Fibroblast of villous mesenchyme (primary cell): ENCODE data around the gene TVP23A. TPM values are rescaled to one million over a fixed set of nuclear protein-coding genes. Genes with fewer than 3 reads are reported as not detected.

Experiments
- DNase-seq: peaks from one replicate; pipeline ENCODE4 v3.0.0-alpha.2; 2010; ENCODE audit warnings: low read depth
- H3K4me3 ChIP-seq: 2 replicates; pipeline ENCODE4 v1.5.1; 2011; ENCODE audit warnings: low read depth, mild to moderate bottlenecking, low read length
- total RNA-seq: library from RNA; depleted of rRNA; stranded (reverse); fragments of >200 nt; gene quantifications from 2 replicates; pipeline ENCODE4 v1.2.3, GENCODE V29; 2012
- TF ChIP-seq, protein P1 (sequence below): IDR thresholded peaks from 2 replicates; pipeline ENCODE4 v1.5.1; 2012; ENCODE audit warnings: low read depth, mild to moderate bottlenecking, low read length; ENCODE audit not compliant: insufficient read depth

Gene TVP23A
- total RNA-seq, 1 donor: not detected

DNA sequence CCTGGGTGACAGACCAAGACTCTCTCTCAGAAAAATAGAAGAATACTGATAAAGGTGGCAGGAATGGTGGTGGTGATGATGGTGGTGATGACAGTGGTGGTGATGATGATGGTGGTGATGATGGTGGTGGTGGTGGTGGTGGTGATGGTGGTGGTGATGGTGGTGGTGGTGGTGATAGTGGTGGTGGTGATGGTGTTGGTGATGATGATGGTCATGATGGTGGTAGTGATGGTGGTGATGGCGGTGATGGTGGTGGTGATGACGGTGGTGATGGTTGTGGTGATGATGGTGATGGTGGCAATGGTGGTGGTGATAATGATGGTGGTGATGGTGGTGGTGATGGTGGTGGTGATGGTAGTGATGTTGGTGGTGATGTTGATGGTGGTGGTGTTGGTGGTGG, 40.4 kb upstream of the TVP23A start:
- H3K4me3 ChIP-seq: no peak overlapping the region
- DNase-seq: no peak
- TF ChIP-seq, protein P1, sequence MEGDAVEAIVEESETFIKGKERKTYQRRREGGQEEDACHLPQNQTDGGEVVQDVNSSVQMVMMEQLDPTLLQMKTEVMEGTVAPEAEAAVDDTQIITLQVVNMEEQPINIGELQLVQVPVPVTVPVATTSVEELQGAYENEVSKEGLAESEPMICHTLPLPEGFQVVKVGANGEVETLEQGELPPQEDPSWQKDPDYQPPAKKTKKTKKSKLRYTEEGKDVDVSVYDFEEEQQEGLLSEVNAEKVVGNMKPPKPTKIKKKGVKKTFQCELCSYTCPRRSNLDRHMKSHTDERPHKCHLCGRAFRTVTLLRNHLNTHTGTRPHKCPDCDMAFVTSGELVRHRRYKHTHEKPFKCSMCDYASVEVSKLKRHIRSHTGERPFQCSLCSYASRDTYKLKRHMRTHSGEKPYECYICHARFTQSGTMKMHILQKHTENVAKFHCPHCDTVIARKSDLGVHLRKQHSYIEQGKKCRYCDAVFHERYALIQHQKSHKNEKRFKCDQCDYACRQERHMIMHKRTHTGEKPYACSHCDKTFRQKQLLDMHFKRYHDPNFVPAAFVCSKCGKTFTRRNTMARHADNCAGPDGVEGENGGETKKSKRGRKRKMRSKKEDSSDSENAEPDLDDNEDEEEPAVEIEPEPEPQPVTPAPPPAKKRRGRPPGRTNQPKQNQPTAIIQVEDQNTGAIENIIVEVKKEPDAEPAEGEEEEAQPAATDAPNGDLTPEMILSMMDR: no peak

GRCh38 chr16:10858203-10858602, 39.6 kb upstream of the TVP23A start:
- TF ChIP-seq, protein P1: no peak
- DNase-seq: no peak
- H3K4me3 ChIP-seq: no peak overlapping the region

GRCh38 chr16:10856042-10856441, 37.4 kb upstream of the TVP23A start:
- DNase-seq: no peak
- TF ChIP-seq, protein P1: no peak
- H3K4me3 ChIP-seq: no peak overlapping the region

DNA sequence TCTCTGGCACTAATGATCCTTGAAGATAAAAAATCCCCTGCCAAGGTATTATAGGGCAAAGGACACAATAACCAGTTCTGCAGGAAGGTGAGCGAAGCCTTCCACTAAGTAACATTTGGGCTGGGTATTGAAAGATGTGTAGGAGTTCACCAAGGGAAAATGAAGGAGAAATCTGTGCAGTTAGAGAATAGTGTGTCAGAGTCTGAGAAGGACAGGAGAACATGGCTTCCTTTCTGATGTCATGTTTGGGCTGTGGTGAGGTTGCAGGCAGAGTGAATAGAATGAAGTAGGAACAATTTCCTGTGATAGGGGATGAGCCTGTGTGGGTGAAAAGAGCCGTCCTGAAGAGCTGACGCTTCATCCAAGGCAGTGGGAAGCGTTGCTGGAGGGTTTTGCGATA, 34.4 kb upstream of the TVP23A start:
- no peak for DNase-seq
- no peak overlapping the region for H3K4me3 ChIP-seq
- TF ChIP-seq, protein P1: no peak

GRCh38 chr16:10852286-10852685, 33.7 kb upstream of the TVP23A start:
- no peak overlapping the region for H3K4me3 ChIP-seq
- TF ChIP-seq, protein P1: no peak
- DNase-seq: no peak

GRCh38 chr16:10851512-10851911, 32.9 kb upstream of the TVP23A start:
- H3K4me3 ChIP-seq: no peak overlapping the region
- TF ChIP-seq, protein P1: no peak
- no peak for DNase-seq

- H3K4me3 ChIP-seq: no peak overlapping the region
- TF ChIP-seq, protein P1: no peak
- no peak for DNase-seq
Measured at GRCh38 chr16:10850478-10850850, 31.9 kb upstream of the TVP23A start.
